ENCODE results near the gene CLDN15.
"Not testable (repeated sequence)": the region's sequence is repeated elsewhere in the genome, so short reads cannot be mapped to it uniquely, and the experiment has no call there.

CLDN15 gene

DNA sequence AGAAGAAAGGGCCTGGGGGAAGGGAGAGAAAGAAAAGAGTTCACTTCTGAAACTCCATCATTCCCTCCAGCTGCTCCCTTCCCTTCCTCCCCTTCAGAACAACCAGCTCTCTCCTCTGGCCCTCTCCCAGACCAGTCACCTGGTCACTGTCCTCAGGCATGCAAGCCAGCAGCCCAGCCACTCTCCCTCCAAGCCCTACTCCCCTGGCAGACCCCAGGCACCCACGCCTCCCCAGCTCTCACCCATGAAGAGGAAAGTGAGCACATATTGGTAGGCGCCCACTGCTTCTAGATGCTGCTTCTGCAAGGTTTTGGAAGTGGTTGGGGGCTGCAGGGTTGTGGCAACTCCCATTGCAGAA lies 37.1 kb downstream of the CLDN15 start:
- DNase-seq (ENCODE audit: low read depth in 2 of 2) = no peak

DNA sequence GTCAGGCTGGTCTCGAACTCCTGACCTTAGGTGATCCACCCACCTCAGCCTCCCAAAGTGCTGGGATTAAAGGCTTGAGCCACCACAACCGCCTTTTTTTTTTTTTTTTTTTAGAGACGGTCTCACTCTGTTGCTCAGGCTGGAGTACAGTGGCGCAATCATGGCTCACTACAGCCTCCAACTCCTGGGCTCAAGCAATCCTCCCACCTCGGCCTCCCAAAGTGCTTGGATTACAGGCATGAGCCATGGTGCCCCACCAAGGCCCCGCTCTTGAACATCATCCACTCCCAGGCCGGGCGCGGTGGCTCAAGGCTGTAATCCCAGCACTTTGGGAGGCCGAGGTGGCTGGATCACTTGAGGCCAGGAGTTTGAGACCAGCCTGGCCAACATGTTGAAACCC lies 38.1 kb downstream of the CLDN15 start:
- DNase-seq (ENCODE audit: low read depth in 2 of 2) = not testable (repeated sequence)

DNA sequence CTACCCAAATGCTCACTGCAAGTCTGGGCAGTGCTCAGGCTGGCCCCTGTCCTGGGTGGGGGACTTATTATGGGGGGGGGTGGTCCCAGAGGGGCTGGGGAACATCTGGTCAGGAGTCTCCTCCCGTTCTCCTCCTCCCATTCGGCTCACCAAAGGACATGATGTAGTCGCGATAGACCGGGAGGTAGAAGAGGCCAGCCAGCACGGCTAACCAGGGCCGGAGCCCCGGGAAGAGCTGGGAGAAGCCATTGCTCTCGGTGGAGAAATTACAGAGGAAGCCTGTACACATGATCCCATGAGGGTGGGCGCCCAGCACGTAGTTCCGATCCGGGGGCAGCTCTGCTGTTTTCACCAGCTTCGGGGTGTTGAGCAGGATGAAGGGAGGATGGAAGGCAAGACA lies 39.1 kb downstream of the CLDN15 start:
- DNase-seq (ENCODE audit: low read depth in 2 of 2) = no peak

DNA sequence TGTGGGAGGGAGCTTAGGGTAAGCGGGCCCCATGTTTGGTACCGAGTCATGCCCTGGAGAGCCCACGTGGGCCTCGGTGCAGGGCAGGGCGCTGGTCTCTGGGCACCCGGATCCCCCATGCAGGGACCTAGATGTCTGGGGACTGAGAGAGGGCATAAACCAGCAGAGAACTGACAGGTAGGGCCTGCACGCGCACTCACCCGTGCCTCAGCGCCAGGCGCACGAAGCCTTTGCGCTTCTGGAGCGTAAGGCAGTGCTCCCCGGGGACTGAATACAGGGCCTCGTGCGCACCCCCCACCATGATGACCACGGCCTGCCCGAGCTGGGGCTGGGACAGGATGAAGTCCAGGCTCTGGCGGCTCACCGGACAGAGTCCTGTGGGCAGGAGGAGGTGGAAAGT lies 39.6 kb downstream of the CLDN15 start:
- DNase-seq (ENCODE audit: low read depth in 2 of 2) = no peak

DNA sequence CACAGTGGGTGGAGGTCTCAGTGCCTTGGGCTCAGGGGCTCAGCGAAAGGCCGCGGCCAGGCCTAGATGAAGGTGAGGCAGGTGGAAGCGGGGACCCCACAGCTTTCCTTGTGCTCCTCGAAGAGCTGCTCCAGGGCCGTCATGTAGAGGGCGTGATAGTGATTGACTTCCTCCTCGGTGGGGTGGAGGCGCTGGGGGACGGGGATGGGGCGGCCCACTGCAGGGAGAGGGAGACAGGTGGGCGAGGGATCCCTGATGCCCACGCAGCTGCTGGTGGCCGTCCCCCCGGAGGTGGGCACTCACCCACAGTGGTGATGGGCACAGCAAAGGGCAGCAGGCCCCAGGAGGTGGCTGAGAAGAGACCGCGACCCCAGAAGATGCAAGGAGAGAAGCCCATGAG lies 41.7 kb downstream of the CLDN15 start:
- no peak for DNase-seq (ENCODE audit: low read depth in 2 of 2)

DNA sequence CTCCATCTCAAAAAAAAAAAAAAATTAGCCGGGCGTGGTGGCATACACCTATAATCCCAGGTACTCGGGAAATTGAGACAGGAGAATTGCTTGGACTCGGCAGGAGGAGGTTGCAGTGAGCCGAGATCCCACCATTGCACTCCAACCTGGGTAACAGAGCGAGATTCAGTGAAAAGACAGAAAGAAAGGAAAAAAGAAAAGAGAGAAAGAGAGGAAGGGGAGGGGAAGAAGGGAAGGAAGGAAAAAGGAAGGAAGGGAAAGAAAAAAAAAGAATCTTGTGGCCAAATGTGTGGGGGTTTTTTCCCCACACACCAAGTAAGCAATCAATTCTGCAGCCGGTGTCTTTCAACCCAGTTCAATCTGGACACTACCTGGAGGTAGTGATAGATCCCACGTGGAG lies 48.5 kb downstream of the CLDN15 start:
- DNase-seq (ENCODE audit: low read depth in 2 of 2) = no peak

DNA sequence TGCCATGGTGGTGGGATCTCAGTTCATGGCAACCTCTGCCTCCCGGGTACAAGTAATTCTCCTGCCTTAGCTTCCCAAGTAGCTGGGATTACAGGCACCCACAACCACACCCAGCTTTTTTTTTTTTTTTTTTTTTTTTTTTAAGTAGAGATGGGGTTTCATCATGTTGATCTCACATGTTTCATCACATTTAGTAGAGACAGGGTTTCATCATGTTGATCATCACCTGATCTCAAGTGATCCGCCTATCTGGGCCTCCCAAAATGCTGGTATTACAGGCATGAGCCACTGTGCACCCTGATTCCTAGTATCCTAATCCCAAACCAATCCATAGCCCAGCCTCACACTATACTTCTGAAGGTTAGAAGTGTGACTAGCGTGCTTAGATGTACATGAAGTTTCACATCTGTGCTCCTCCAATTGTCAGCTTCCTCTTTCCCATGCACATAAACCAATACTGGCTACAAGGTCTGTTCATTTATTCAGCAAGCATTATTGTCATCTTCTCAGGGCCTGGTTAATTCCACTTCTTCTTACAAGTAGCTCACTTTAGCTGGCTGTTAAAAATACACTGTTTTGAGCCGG lies 50.7 kb downstream of the CLDN15 start:
- DNase-seq (ENCODE audit: low read depth in 2 of 2) = no peak

DNA sequence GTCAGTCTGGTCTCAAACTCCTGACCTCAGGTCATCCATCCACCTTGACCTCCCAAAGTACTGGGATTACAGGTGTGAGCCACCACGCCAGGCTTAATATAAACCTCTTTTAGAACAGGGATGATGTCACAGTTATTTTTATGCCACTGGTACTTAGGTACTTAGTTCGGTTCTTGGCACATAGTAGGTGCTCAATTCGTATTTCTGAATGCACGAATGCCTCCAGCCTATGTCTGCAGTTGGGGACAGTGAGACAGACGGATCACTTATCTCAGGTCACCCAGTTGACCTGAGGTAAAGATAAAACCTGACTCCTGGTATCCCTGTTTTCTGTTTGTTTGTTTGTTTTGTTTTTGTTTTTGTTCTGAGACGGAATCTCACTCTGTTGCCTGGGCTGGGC lies 51.4 kb downstream of the CLDN15 start:
- DNase-seq (ENCODE audit: low read depth in 2 of 2) = no peak

DNA sequence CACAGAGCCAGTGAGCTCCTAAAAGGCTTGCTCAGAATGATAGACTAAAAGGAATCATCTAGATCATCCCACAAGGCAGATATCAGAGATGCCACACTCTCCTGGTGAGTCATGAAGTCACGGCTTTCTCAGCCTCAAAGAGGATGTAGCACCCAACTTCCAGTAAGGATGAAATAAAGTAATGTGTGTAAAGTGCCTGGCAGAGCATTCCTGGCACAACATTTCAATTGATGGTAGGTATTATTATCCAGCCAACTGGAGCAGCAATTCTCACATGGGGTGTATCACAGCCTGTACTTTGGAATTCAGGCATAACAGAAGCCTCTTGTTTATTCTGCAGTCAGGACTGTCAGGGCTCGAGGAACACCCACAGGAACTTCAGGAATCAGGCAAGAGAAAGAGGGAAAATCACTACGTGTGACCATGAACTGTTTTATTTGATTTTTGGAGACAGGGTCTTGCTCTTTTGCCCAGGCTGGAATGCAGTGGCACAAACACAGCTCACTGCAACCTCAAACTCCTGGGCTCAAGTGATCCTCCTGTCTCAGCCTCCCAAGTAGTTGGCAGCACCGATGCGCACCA lies 52.3 kb downstream of the CLDN15 start:
- DNase-seq (ENCODE audit: low read depth in 2 of 2) = no peak

Data from stimulated activated CD8-positive, alpha-beta memory T cell treated with anti-CD3 and anti-CD28 coated beads, Interleukin-15, amount 100 ng/mL, for 4 hours (primary cell).